NCI-H82 treated with DMSO at 0.1 percent for 48 hours (cell line): Measurements from ENCODE around the gene VAV3.

Source experiments
- DNase-seq: peaks from one replicate; lab custom pipeline; 2025; ENCODE audit not compliant: unreplicated experiment; lab: John Stamatoyannopoulos, UW

Gene VAV3

GRCh38 chr1:107972391-107973180 lies 7.6 kb upstream of the VAV3 start:
- no peak for DNase-seq

GRCh38 chr1:107966550-107966949 lies 1.6 kb upstream of the VAV3 start:
- no peak for DNase-seq

GRCh38 chr1:107964336-107965109 lies 457 bp downstream of the VAV3 start:
- no peak for DNase-seq

- no peak for DNase-seq
Observed at GRCh38 chr1:107963601-107964335, 1.2 kb downstream of the VAV3 start.

- DNase-seq: no peak
Observed at GRCh38 chr1:107963008-107963407, 2.0 kb downstream of the VAV3 start.

GRCh38 chr1:107954719-107955415 lies 10.1 kb downstream of the VAV3 start:
- DNase-seq: no peak

GRCh38 chr1:107954126-107954525 lies 10.9 kb downstream of the VAV3 start:
- no peak for DNase-seq

- no peak for DNase-seq
Observed at GRCh38 chr1:107953556-107953955, 11.4 kb downstream of the VAV3 start.

GRCh38 chr1:107952989-107953388 lies 12.0 kb downstream of the VAV3 start:
- no peak for DNase-seq

- DNase-seq: no peak
Observed at GRCh38 chr1:107950464-107950863, 14.5 kb downstream of the VAV3 start.

- DNase-seq: no peak
Observed at GRCh38 chr1:107949467-107950253, 15.3 kb downstream of the VAV3 start.

- no peak for DNase-seq
Observed at GRCh38 chr1:107946794-107947193, 18.2 kb downstream of the VAV3 start.

- no peak for DNase-seq
Observed at GRCh38 chr1:107943694-107944093, 21.3 kb downstream of the VAV3 start.

GRCh38 chr1:107942814-107943213 lies 22.2 kb downstream of the VAV3 start:
- DNase-seq: no peak

GRCh38 chr1:107941531-107941930 lies 23.4 kb downstream of the VAV3 start:
- DNase-seq: no peak

GRCh38 chr1:107941123-107941522 lies 23.9 kb downstream of the VAV3 start:
- DNase-seq: no peak

- DNase-seq: no peak
Observed at GRCh38 chr1:107940701-107941100, 24.3 kb downstream of the VAV3 start.

- DNase-seq: no peak
Observed at GRCh38 chr1:107940017-107940577, 24.9 kb downstream of the VAV3 start.

- no peak for DNase-seq
Observed at GRCh38 chr1:107939256-107939655, 25.7 kb downstream of the VAV3 start.
